ENCODE results near the gene STUB1.

The STUB1 gene

GRCh38 chr16:640614-641013 is 39.6 kb upstream of the STUB1 start:
- Histone ChIP-seq H2AFZ (ENCODE audit: low read length) (no peak overlapping the region), H3K27ac (ENCODE audit: low read depth, low read length, poor library complexity, severe bottlenecking) (peak overlapping the region; percentile 20), H3K9me2 (ENCODE audit: low read depth, low read length) (no peaks in the 10 kb centered on the region), H4K20me1 (ENCODE audit: insufficient read depth, low read length) (no peaks in the 10 kb centered on the region), H3K4me3 (ENCODE audit: low read depth, low read length, poor library complexity, severe bottlenecking) (peak overlapping the region; percentile 80), H3K9me3 (ENCODE audit: low read length) (no peaks in the 10 kb centered on the region), H3K36me3 (ENCODE audit: insufficient read depth, low read length) (peaks cover 5% of the 10 kb centered on the region; the same call in 1 of the 2 replicates), H3K4me1 (ENCODE audit: insufficient read depth, low read length, severe bottlenecking) (peaks cover 40% of the 10 kb centered on the region), H3K27me3 (ENCODE audit: insufficient read depth, low read length) (no peaks in the 10 kb centered on the region), H3F3A (ENCODE audit: insufficient read depth, low read length) (no peaks in the 10 kb centered on the region), H3K79me2 (ENCODE audit: insufficient read depth, low read length) (no peaks in the 10 kb centered on the region), H3K4me2 (ENCODE audit: low read length) (peak overlapping the region; percentile 82; the same call in 1 of the 2 replicates), H3K9ac (ENCODE audit: low read length) (no peak overlapping the region; the same call in 1 of the 2 replicates)
- TF ChIP-seq CTCF (IDR thresholded peaks at IDR 0.05; ENCODE audit: low read length) (no peak), EZH2 (IDR thresholded peaks at IDR 0.05; ENCODE audit: borderline replicate concordance, low read length) (no peak)

- H3K9ac ChIP-seq (ENCODE audit: low read length) = peak within 1 kb of the TSS; percentile 80
- no peaks in the 10 kb centered on the region for H3K9me3 ChIP-seq (ENCODE audit: low read length)
- H3K4me1 ChIP-seq (ENCODE audit: insufficient read depth, low read length, severe bottlenecking) = peaks cover 46% of the 10 kb centered on the region
- H3F3A ChIP-seq (ENCODE audit: insufficient read depth, low read length) = no peaks in the 10 kb centered on the region
- H3K4me2 ChIP-seq (ENCODE audit: low read length) = peak within 1 kb of the TSS; percentile 82
- peaks cover 5% of the 10 kb centered on the region; the same call in 1 of the 2 replicates for H3K36me3 ChIP-seq (ENCODE audit: insufficient read depth, low read length)
- no peaks in the 10 kb centered on the region for H4K20me1 ChIP-seq (ENCODE audit: insufficient read depth, low read length)
- no peaks in the 10 kb centered on the region for H3K9me2 ChIP-seq (ENCODE audit: low read depth, low read length)
- no peak within 1 kb of the TSS for H2AFZ ChIP-seq (ENCODE audit: low read length)
- TF ChIP-seq EZH2 (IDR thresholded peaks at IDR 0.05; ENCODE audit: borderline replicate concordance, low read length) (no peak), CTCF (IDR thresholded peaks at IDR 0.05; ENCODE audit: low read length) (no peak)
- peak within 1 kb of the TSS; percentile 80 for H3K4me3 ChIP-seq (ENCODE audit: low read depth, low read length, poor library complexity, severe bottlenecking)
- no peaks in the 10 kb centered on the region for H3K79me2 ChIP-seq (ENCODE audit: insufficient read depth, low read length)
- no peaks in the 10 kb centered on the region for H3K27me3 ChIP-seq (ENCODE audit: insufficient read depth, low read length)
- peak within 1 kb of the TSS; percentile 40 for H3K27ac ChIP-seq (ENCODE audit: low read depth, low read length, poor library complexity, severe bottlenecking)
Measured at GRCh38 chr16:641326-642188, 38.7 kb upstream of the STUB1 start, which contains the start of gene MCRIP2. TSS of gene MCRIP2 (plus strand) at chr16:641828. CDS start at chr16:641992, 164 bp downstream.

GRCh38 chr16:642189-643049 is 37.8 kb upstream of the STUB1 start:
- H3F3A ChIP-seq (ENCODE audit: insufficient read depth, low read length) = no peaks in the 10 kb centered on the region
- no peaks in the 10 kb centered on the region for H3K27me3 ChIP-seq (ENCODE audit: insufficient read depth, low read length)
- no peaks in the 10 kb centered on the region for H3K79me2 ChIP-seq (ENCODE audit: insufficient read depth, low read length)
- H4K20me1 ChIP-seq (ENCODE audit: insufficient read depth, low read length) = no peaks in the 10 kb centered on the region
- peak overlapping the region; percentile 40 for H3K27ac ChIP-seq (ENCODE audit: low read depth, low read length, poor library complexity, severe bottlenecking)
- no peaks in the 10 kb centered on the region for H3K9me2 ChIP-seq (ENCODE audit: low read depth, low read length)
- peak overlapping the region; percentile 82 for H3K4me2 ChIP-seq (ENCODE audit: low read length)
- H2AFZ ChIP-seq (ENCODE audit: low read length) = no peak overlapping the region
- peak overlapping the region; percentile 80 for H3K9ac ChIP-seq (ENCODE audit: low read length)
- no peak for TF ChIP-seq EZH2 (IDR thresholded peaks at IDR 0.05; ENCODE audit: borderline replicate concordance, low read length)
- TF ChIP-seq CTCF (IDR thresholded peaks at IDR 0.05; ENCODE audit: low read length) = no peak
- peaks cover 50% of the 10 kb centered on the region for H3K4me1 ChIP-seq (ENCODE audit: insufficient read depth, low read length, severe bottlenecking)
- H3K36me3 ChIP-seq (ENCODE audit: insufficient read depth, low read length) = peaks cover 10% of the 10 kb centered on the region; the same call in 1 of the 2 replicates
- H3K4me3 ChIP-seq (ENCODE audit: low read depth, low read length, poor library complexity, severe bottlenecking) = peak overlapping the region; percentile 80
- no peaks in the 10 kb centered on the region for H3K9me3 ChIP-seq (ENCODE audit: low read length)

Data from OCI-LY1 (cell line).